H1 (cell line): Measurements from ENCODE around the gene MBNL2. TPM values are rescaled to one million over a fixed set of nuclear protein-coding genes. Genes with fewer than 3 reads are reported as not detected.

Experiments used
- CTCF ChIA-PET: fragments of 300-600 bp; sonication (Branson Sonifier 250); formaldehyde crosslinking; loops from one replicate; lab custom pipeline; 2021; ENCODE audit not compliant: partially characterized antibody; lab: Charles Lee
- POLR2A ChIA-PET: fragments of 300-600 bp; sonication (Branson Sonifier 250); formaldehyde crosslinking; loops from one replicate; lab custom pipeline; 2021; ENCODE audit warnings: inconsistent platforms; ENCODE audit not compliant: partially characterized antibody; lab: Charles Lee
- DNase-seq, 2 experiments: peaks; one replicate each; pipeline versions ENCODE4 v3.0.0 to v3.0.0-alpha.2; 2010 to 2022; ENCODE audit warnings: low spot score in 2 of 2, low read depth in 1 of 2, mixed read lengths in 1 of 2
- FAIRE-seq: peaks from 2 replicates; lab custom pipeline; 2011; peaks lifted over from hg19 to GRCh38; lab: Jason Lieb, UNC
- H2AFZ ChIP-seq: 2 replicates; pipeline ENCODE4 v1.8.1; 2012; ENCODE audit warnings: low read length, inconsistent platforms
- H2AK5ac ChIP-seq: 2 replicates; pipeline ENCODE4 v1.6.1; 2013; ENCODE audit warnings: low read depth, low read length
- H2BK120ac ChIP-seq: replicated peaks from 2 replicates; pipeline ENCODE3; 2013; ENCODE audit warnings: low read depth, low read length, inconsistent platforms
- H2BK12ac ChIP-seq: 2 replicates; pipeline ENCODE4 v1.6.1; 2013; ENCODE audit warnings: low read depth, low read length
- H2BK15ac ChIP-seq: 2 replicates; pipeline ENCODE4 v1.6.1; 2013; ENCODE audit warnings: low read length
- H2BK20ac ChIP-seq: 2 replicates; pipeline ENCODE4 v1.6.1; 2013; ENCODE audit warnings: low read length
- H2BK5ac ChIP-seq: 2 replicates; pipeline ENCODE4 v1.6.1; 2013; ENCODE audit warnings: low read depth, low read length
- H3K14ac ChIP-seq: 2 replicates; pipeline ENCODE4 v1.6.1; 2013; ENCODE audit warnings: inconsistent platforms; ENCODE audit not compliant: insufficient read length
- H3K18ac ChIP-seq: 2 replicates; pipeline ENCODE4 v1.6.1; 2013; ENCODE audit warnings: low read length; ENCODE audit errors: extremely low read depth
- H3K23ac ChIP-seq: 2 replicates; pipeline ENCODE4 v1.6.1; 2013; ENCODE audit warnings: inconsistent platforms; ENCODE audit not compliant: insufficient read length
- H3K23me2 ChIP-seq: 2 replicates; pipeline ENCODE4 v1.6.1; 2013; ENCODE audit warnings: low read depth, low read length
- H3K27ac ChIP-seq: 2 replicates; pipeline ENCODE4 v1.6.1; 2011; ENCODE audit warnings: low read depth, low read length, inconsistent platforms
- H3K27me3 ChIP-seq, 4 experiments: replicated peaks in 1 of 4; 1 replicate in 1 of 4; 2 replicates in 3 of 4; pipeline versions ENCODE4 v1.6.1 to v1.8.1; 2011 to 2013; ENCODE audit warnings: low read length in 3 of 4, mild to moderate bottlenecking in 3 of 4, inconsistent platforms in 2 of 4, mixed read lengths in 2 of 4, moderate library complexity in 1 of 4; ENCODE audit not compliant: control insufficient read depth in 3 of 4, insufficient read depth in 3 of 4; ENCODE audit errors: extremely low read depth in 1 of 4
- H3K36me3 ChIP-seq, 4 experiments: 2 replicates each; pipeline versions ENCODE4 v1.6.1 to v1.8.1; 2011 to 2013; ENCODE audit warnings: mild to moderate bottlenecking in 4 of 4, low read length in 3 of 4, moderate library complexity in 2 of 4, control low read depth in 1 of 4, inconsistent platforms in 1 of 4; ENCODE audit not compliant: insufficient read depth in 4 of 4, control insufficient read depth in 2 of 4
- H3K4ac ChIP-seq: replicated peaks from 2 replicates; pipeline ENCODE3; 2013; ENCODE audit warnings: low read length, low read depth, mixed read lengths, inconsistent platforms; ENCODE audit not compliant: insufficient read length
- H3K4me1 ChIP-seq, 4 experiments: replicated peaks in 1 of 4; 1 replicate in 1 of 4; 2 replicates in 3 of 4; pipeline versions ENCODE4 v1.6.1 to v1.8.1; 2011 to 2013; ENCODE audit warnings: low read length in 3 of 4, inconsistent platforms in 2 of 4, mixed read lengths in 1 of 4; ENCODE audit not compliant: insufficient read depth in 4 of 4, control insufficient read depth in 3 of 4
- H3K4me2 ChIP-seq, 2 experiments: 2 replicates each; pipeline versions ENCODE4 v1.6.1 to v1.8.1; 2011 to 2013; ENCODE audit warnings: low read depth in 2 of 2, low read length in 2 of 2, control low read depth in 1 of 2, inconsistent platforms in 1 of 2, mild to moderate bottlenecking in 1 of 2; ENCODE audit not compliant: insufficient read depth in 1 of 2
- H3K4me3 ChIP-seq, 4 experiments: fragments of 200-600, 300-600 bp in 1 of 4; sonication (generic), shearing (Covaris generic), sonication (Bioruptor Twin) in 1 of 4; 2 replicates each; pipeline versions ENCODE4 v1.5.1 to v1.8.1; 2011 to 2016; ENCODE audit warnings: low read length in 4 of 4, low read depth in 3 of 4, control low read depth in 2 of 4, inconsistent platforms in 2 of 4, mild to moderate bottlenecking in 2 of 4, mixed read lengths in 1 of 4, moderate library complexity in 1 of 4; ENCODE audit not compliant: insufficient read depth in 2 of 4; ENCODE audit errors: extremely low read depth in 1 of 4
- H3K56ac ChIP-seq: replicated peaks from 2 replicates; pipeline ENCODE3; 2013; ENCODE audit warnings: low read depth, mild to moderate bottlenecking, mixed read lengths, low read length, inconsistent platforms; ENCODE audit not compliant: insufficient read length
- H3K79me1 ChIP-seq: 2 replicates; pipeline ENCODE4 v1.6.1; 2013; ENCODE audit warnings: low read depth, low read length, control low read depth
- H3K79me2 ChIP-seq, 2 experiments: 2 replicates each; pipeline versions ENCODE4 v1.6.1 to v1.8.1; 2012 to 2013; ENCODE audit warnings: low read length in 2 of 2, mild to moderate bottlenecking in 2 of 2, inconsistent platforms in 1 of 2; ENCODE audit not compliant: insufficient read depth in 2 of 2, control insufficient read depth in 1 of 2
- H3K9ac ChIP-seq, 4 experiments: replicated peaks in 1 of 4; 1 replicate in 1 of 4; 2 replicates in 3 of 4; pipeline versions ENCODE4 v1.6.1 to v1.8.1; 2011 to 2013; ENCODE audit warnings: low read depth in 3 of 4, low read length in 3 of 4, control low read depth in 2 of 4, mild to moderate bottlenecking in 2 of 4, moderate library complexity in 2 of 4, inconsistent platforms in 1 of 4; ENCODE audit errors: extremely low read depth in 1 of 4
- H3K9me3 ChIP-seq, 2 experiments: 2 replicates each; pipeline versions ENCODE4 v1.6.1 to v1.8.1; 2012 to 2013; ENCODE audit warnings: mild to moderate bottlenecking in 2 of 2, moderate library complexity in 2 of 2, control low read depth in 1 of 2, inconsistent platforms in 1 of 2, low read depth in 1 of 2, low read length in 1 of 2, mixed read lengths in 1 of 2; ENCODE audit not compliant: insufficient read depth in 2 of 2
- H4K20me1 ChIP-seq, 2 experiments: replicated peaks in 1 of 2; 2 replicates each; pipeline versions ENCODE3 to v1.8.1; 2011 to 2013; ENCODE audit warnings: inconsistent platforms in 2 of 2, low read length in 2 of 2, mild to moderate bottlenecking in 1 of 2; ENCODE audit not compliant: insufficient read depth in 2 of 2, control insufficient read depth in 1 of 2
- H4K5ac ChIP-seq: 2 replicates; pipeline ENCODE4 v1.6.1; 2013; ENCODE audit warnings: low read length, low read depth, mixed read lengths, inconsistent platforms; ENCODE audit not compliant: insufficient read length
- H4K8ac ChIP-seq: 2 replicates; pipeline ENCODE4 v1.8.0; 2013; ENCODE audit warnings: mild to moderate bottlenecking, moderate library complexity, low read length, inconsistent platforms; ENCODE audit not compliant: insufficient read depth; ENCODE audit errors: extremely low read depth
- H4K91ac ChIP-seq: replicated peaks from 2 replicates; pipeline ENCODE3; 2013; ENCODE audit warnings: low read length, mixed read lengths, inconsistent platforms; ENCODE audit not compliant: insufficient read length
- ASH2L ChIP-seq: fragments of 200-600, 300-600 bp; sonication (generic); IDR thresholded peaks from one replicate; pipeline ENCODE4 v1.7.1; 2017; ENCODE audit warnings: low read length
- BCL11A ChIP-seq, 2 experiments: IDR thresholded peaks; one replicate each; pipeline ENCODE4 v1.6.1; 2011; ENCODE audit warnings: low read depth in 2 of 2, low read length in 2 of 2, mild to moderate bottlenecking in 2 of 2
- CBX5 ChIP-seq: fragments of 300-800, 300-1000 bp; sonication (generic); IDR thresholded peaks from 2 replicates; pipeline ENCODE4 v1.7.1; 2016; ENCODE audit warnings: antibody characterized with exemption, low read length, low read depth
- EGR1 ChIP-seq: IDR thresholded peaks from 2 replicates; pipeline ENCODE4 v1.6.1; 2011; ENCODE audit warnings: low read depth, low read length, borderline replicate concordance
- GTF2F1 ChIP-seq: IDR thresholded peaks from 2 replicates; pipeline ENCODE4 v1.6.1; 2012; ENCODE audit warnings: low read depth, low read length, improper control_type of control experiment, borderline replicate concordance
- KDM1A ChIP-seq: fragments of 200-600, 300-600 bp; sonication (generic); IDR thresholded peaks from 2 replicates; pipeline ENCODE4 v1.7.1; 2016; ENCODE audit warnings: mild to moderate bottlenecking, low read length, borderline replicate concordance
- KDM5A ChIP-seq: fragments of 200-600 bp; IDR thresholded peaks from 2 replicates; pipeline ENCODE4 v1.7.1; 2012; ENCODE audit warnings: mild to moderate bottlenecking, low read length, inconsistent platforms, mixed read lengths
- MAFK ChIP-seq: IDR thresholded peaks from 2 replicates; pipeline ENCODE4 v1.6.1; 2012; ENCODE audit warnings: low read depth, mild to moderate bottlenecking, improper control_type of control experiment, low read length
- MAX ChIP-seq: IDR thresholded peaks from 2 replicates; pipeline ENCODE4 v1.6.1; 2012; ENCODE audit warnings: inconsistent platforms
- RAD21 ChIP-seq, 2 experiments: IDR thresholded peaks in 1 of 2; conservative IDR thresholded peaks in 1 of 2; 2 replicates each; pipeline ENCODE4 v1.6.1; 2011; ENCODE audit warnings: low read depth in 2 of 2, low read length in 2 of 2, improper control_type of control experiment in 1 of 2, inconsistent platforms in 1 of 2, mild to moderate bottlenecking in 1 of 2, moderate library complexity in 1 of 2
- SIRT6 ChIP-seq: IDR thresholded peaks from one replicate; pipeline ENCODE4 v1.7.1; 2012; ENCODE audit warnings: low read length, inconsistent platforms
- TBP ChIP-seq: IDR thresholded peaks from 2 replicates; pipeline ENCODE4 v1.6.1; 2011; ENCODE audit warnings: low read depth, low read length, improper control_type of control experiment
- WGBS, 2 experiments: shearing (Covaris generic) in 1 of 2; methylation state at CpG; one replicate each; pipeline versions ENCODE4 v1.1.6 to v1.1.7; 2013 to 2015; ENCODE audit warnings: low lambda C conversion rate in 2 of 2, mixed read lengths in 2 of 2, inconsistent platforms in 1 of 2, low coverage in 1 of 2, missing lambda C conversion rate in 1 of 2; ENCODE audit not compliant: insufficient replicate concordance in 2 of 2, insufficient coverage in 1 of 2, insufficient read length in 1 of 2; ENCODE audit errors: extremely low coverage in 1 of 2, missing lambda C conversion rate in 1 of 2; 5-methylcytosine and 5-hydroxymethylcytosine counted together
- polyA plus RNA-seq, 7 experiments: library from polyadenylated mRNA; depleted of rRNA in 3 of 7; stranded (reverse) in 5 of 7; unstranded in 2 of 7; fragments of >200 nt in 5 of 7; fragments of 200-250 nt in 2 of 7; gene quantifications; 1 replicate in 5 of 7; 2 replicates in 1 of 7; 4 replicates in 1 of 7; pipeline versions ENCODE4 v1.2.1 to v1.2.3, GENCODE V29; 2011 to 2013; ENCODE audit warnings: missing spikeins in 2 of 7, mixed read lengths in 2 of 7
- total RNA-seq: library from RNA; stranded (reverse); fragmentation: NEBNext Ultra II Directional; extraction: Animal tissue kit (Norgen Biotek cat#: 25700); gene quantifications from 2 replicates; pipeline ENCODE4 v1.2.1, GENCODE V29; 2021

Gene MBNL2
- total and polyA plus RNA-seq, 2 of the 8 experiments (the other 6 are each of a cell fraction or from before 2014, with no cell fraction given): 1.0 to 2.6 TPM

GRCh38 chr13:97295283-97296182 is 73.4 kb downstream of the MBNL2 start:
- Histone ChIP-seq H3K4me1 (no peaks in the 10 kb centered on the region), H3K9me3 (no peaks in the 10 kb centered on the region), H3K27ac (no peak overlapping the region), H3K79me1 (no peaks in the 10 kb centered on the region), H3K23me2 (no peaks in the 10 kb centered on the region), H4K5ac (no peak overlapping the region), H3K18ac (no peak overlapping the region), H3K14ac (no peak overlapping the region), H3K56ac (no peak overlapping the region), H3K4ac (no peak overlapping the region), H3K27me3 (no peaks in the 10 kb centered on the region), H3K4me3 (no peak overlapping the region), H2BK5ac (no peak overlapping the region), H2BK20ac (no peak overlapping the region), H3K36me3 (no peaks in the 10 kb centered on the region), H4K91ac (no peak overlapping the region), H3K23ac (no peak overlapping the region), H2BK120ac (no peak overlapping the region), H2AFZ (no peak overlapping the region), H3K9ac (no peak overlapping the region), H2BK12ac (no peak overlapping the region), H4K20me1 (no peaks in the 10 kb centered on the region), H4K8ac (no peak overlapping the region), H3K4me2 (no peak overlapping the region), H2AK5ac (no peak overlapping the region), H2BK15ac (no peak overlapping the region), H3K79me2 (no peaks in the 10 kb centered on the region)
- POLR2A ChIA-PET: no interaction called here
- WGBS, 2 experiments: 85% methylated on average over 5 of the region's 5 CpGs; no CpG with 5 or more reads in 1 of the 2 experiments
- no peak for DNase-seq
- CTCF ChIA-PET: interaction anchor here (0.6 to 1.3 kb wide), 3 partner anchors 27 to 63 kb away, joined by 3 to 4 read pairs (median 4); no protein-coding TSS in a partner anchor
- no peak for FAIRE-seq
- no peak for TF ChIP-seq MAFK
- no peak for TF ChIP-seq MAX
- TF ChIP-seq EGR1: no peak
- no peak for TF ChIP-seq TBP
- no peak for TF ChIP-seq KDM1A
- TF ChIP-seq RAD21 (IDR thresholded peaks at IDR 0.05 in 1 of 2, conservative IDR thresholded peaks at IDR 0.05 in 1 of 2; ENCODE audit: low read depth in 2 of 2, low read length in 2 of 2): no peak
- no peak for TF ChIP-seq CBX5
- TF ChIP-seq SIRT6: no peak
- TF ChIP-seq ASH2L: no peak
- TF ChIP-seq GTF2F1: no peak
- no peak for TF ChIP-seq KDM5A
- TF ChIP-seq BCL11A (IDR thresholded peaks at IDR 0.05; ENCODE audit: low read depth in 2 of 2, low read length in 2 of 2): no peak
